AG04449 (cell line): ENCODE measurements around the gene MAML2.

Experiments used
- CTCF ChIA-PET: fragments of 350-600 bp; formaldehyde crosslinking; extraction: SDS; loops from one replicate; lab custom pipeline; 2021; ENCODE audit warnings: antibody characterized with exemption; lab: Yijun Ruan, JAX
- POLR2A ChIA-PET: fragments of 400-600, 350-600 bp; formaldehyde crosslinking; extraction: SDS; loops from one replicate; lab custom pipeline; 2020; ENCODE audit warnings: antibody characterized with exemption, inconsistent platforms; lab: Yijun Ruan, JAX
- DNase-seq: peaks from one replicate; pipeline ENCODE4 v3.0.0-alpha.2; 2010; ENCODE audit warnings: low read depth, low spot score
- H3K4me3 ChIP-seq: 2 replicates; pipeline ENCODE4 v1.5.1; 2011; ENCODE audit warnings: low read depth, mild to moderate bottlenecking, control low read depth, low read length
- CTCF ChIP-seq: IDR thresholded peaks from one replicate; pipeline ENCODE4 v1.5.1; 2011; ENCODE audit warnings: mild to moderate bottlenecking, moderate library complexity, low read length, control low read depth, inconsistent platforms; ENCODE audit not compliant: insufficient read depth; ENCODE audit errors: missing control alignments

The MAML2 gene

GRCh38 chr11:96082936-96083335 is 260.1 kb downstream of the MAML2 start:
- H3K4me3 ChIP-seq: no peak overlapping the region
- TF ChIP-seq CTCF: no peak
- CTCF ChIA-PET: interaction anchor here (1.8 kb wide), 1 partner anchor 260 kb away, joined by 5 read pairs; the partner anchor contains the start of gene MAML2
- POLR2A ChIA-PET: no interaction called here
- no peak for DNase-seq

- H3K4me3 ChIP-seq: no peak overlapping the region
- DNase-seq: no peak
- POLR2A ChIA-PET: no interaction called here
- CTCF ChIA-PET: interaction anchor here (1.8 kb wide), 1 partner anchor 261 kb away, joined by 5 read pairs; the partner anchor contains the start of gene MAML2
- TF ChIP-seq CTCF: no peak
Observed at GRCh38 chr11:96082002-96082899, 260.7 kb downstream of the MAML2 start.

GRCh38 chr11:96081561-96081960 is 261.4 kb downstream of the MAML2 start:
- TF ChIP-seq CTCF: no peak
- DNase-seq: no peak
- ChIA-PET CTCF (no interaction called here), POLR2A (no interaction called here)
- H3K4me3 ChIP-seq: no peak overlapping the region

- ChIA-PET CTCF (interaction anchor here (0.9 to 1.5 kb wide), 2 partner anchors 24 to 81 kb away, joined by 3 read pairs; no protein-coding TSS in a partner anchor), POLR2A (no interaction called here)
- DNase-seq: no peak
- H3K4me3 ChIP-seq: no peak overlapping the region
- TF ChIP-seq CTCF: no peak
Observed at GRCh38 chr11:96079691-96080090, 263.3 kb downstream of the MAML2 start.

- TF ChIP-seq CTCF: no peak
- no peak overlapping the region for H3K4me3 ChIP-seq
- ChIA-PET CTCF (interaction anchor here (1.2 to 1.9 kb wide), 3 partner anchors 10 to 20 kb away, joined by 3 to 7 read pairs (median 4); no protein-coding TSS in a partner anchor), POLR2A (no interaction called here)
- no peak for DNase-seq
Observed at GRCh38 chr11:96075532-96075959, 267.4 kb downstream of the MAML2 start.
